LNCaP clone FGC (cell line): Measurements from ENCODE around the gene TNXB.
"Not testable (repeated sequence)": the region's sequence is repeated elsewhere in the genome, so short reads cannot be mapped to it uniquely, and the experiment has no call there.

Experiments
- DNase-seq: peaks from one replicate; pipeline ENCODE4 v3.0.0-alpha.2; 2011; ENCODE audit warnings: low read depth
- H3K4me3 ChIP-seq: 2 replicates; pipeline ENCODE4 v1.5.1; 2011; ENCODE audit warnings: mild to moderate bottlenecking, low read depth, low read length, control low read depth

The TNXB gene

DNA sequence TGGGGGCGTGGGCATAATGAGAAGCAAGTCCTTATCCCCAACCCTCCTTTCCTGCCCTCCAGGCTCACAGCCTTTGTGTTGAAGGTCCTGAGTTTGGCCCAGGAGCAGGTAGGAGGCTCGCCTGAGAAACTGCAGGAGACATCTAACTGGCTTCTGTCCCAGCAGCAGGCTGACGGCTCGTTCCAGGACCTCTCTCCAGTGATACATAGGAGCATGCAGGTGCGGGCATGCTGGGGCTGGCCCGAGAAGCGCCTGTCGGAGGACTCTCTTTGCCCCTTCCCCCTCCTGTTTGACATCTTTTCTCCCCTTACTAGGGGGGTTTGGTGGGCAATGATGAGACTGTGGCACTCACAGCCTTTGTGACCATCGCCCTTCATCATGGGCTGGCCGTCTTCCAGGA, 80.5 kb downstream of the TNXB start:
- not testable (repeated sequence) for DNase-seq, H3K4me3 ChIP-seq

DNA sequence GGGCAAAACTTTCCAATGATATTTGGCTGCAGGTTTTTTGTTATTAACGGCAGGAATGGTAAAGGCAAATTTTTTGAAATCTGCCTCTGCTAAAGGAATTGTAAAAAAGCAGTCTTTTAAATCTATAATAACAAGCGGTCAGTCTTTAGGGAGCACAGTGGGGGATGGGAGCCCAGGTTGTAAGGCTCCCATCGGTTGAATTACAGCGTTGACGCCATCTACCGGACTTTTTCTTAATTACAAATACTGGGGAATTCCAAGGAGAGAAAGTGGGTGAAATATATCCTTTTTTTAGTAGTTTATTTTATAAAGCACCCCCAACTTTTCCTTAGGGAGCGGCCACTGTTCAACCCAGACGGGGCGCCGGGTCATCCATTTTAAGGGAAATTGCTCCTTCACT, 87.0 kb downstream of the TNXB start:
- H3K4me3 ChIP-seq, DNase-seq: not testable (repeated sequence)

DNA sequence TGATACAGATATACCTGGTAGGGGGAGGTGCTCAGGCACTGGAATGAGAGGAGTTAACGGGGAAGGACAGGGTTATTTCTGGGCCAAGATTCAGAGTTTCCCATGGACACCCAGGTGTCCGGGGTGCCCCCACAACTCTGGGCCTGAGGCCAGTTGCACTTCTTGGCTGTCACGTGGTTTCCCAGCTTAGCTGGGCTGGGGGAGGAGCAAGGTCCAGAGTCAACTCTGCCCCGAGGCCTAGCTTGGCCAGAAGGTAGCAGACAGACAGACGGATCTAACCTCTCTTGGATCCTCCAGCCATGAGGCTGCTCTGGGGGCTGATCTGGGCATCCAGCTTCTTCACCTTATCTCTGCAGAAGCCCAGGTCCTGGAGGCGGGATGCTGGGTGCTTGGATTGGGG, 94.6 kb downstream of the TNXB start, which contains the start of gene C4B:
TSS of gene C4B (plus strand) at position 249 of the 400 bp plus-strand sequence. CDS start at position 300, 51 bp downstream.
- not testable (repeated sequence) for H3K4me3 ChIP-seq, DNase-seq

DNA sequence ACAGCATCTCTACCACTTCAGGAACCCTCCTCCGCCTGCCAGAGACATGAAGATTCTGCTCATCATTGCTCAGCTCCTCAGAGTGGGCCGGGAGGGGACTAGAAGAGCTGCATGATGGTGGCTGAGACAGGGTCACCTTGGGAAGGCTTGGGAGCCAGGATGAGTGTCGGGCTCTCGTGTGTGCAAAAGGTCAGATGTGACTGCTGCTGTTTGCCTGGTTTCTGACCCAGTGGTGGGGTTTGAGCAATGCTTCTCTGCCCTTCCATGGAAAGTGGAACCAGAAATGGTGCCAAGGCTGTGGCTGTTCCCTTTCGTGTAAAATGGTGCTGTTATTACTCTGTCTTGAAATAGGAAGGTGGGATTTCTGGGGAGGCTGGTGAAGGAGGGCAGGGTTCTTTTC, 95.4 kb downstream of the TNXB start:
- not testable (repeated sequence) for DNase-seq, H3K4me3 ChIP-seq

DNA sequence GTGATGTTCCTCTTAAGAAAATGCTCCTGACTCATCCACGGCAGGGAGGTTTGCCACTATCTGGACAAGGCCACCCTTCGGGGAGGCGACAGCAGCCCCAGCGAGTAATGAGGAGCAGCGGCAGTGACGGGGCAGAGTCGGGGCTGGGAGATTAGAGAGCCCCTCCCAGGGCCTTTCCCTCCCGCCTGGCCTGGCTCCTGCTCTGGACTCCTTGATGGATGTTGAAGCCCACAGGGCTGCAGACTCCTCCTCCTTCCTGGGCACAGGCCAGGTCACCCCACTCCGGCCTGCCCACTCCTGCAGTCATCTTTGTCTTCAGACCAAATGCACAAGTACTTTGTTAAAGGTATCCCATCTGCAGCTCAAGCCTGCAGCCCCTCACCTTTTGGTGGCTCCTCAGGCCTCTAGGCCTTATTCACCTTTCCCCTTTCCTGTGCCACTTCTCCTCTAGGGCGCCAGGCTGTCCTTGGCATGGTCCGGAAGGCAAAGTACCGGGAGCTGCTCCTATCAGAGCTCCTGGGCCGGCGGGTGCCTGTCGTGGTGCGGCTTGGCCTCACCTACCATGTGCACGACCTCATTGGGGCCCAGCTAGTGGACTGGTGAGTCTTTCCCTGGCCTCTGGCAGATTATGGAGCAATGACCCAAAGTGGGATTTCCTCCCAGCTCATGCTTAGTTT, 96.1 kb downstream of the TNXB start:
- H3K4me3 ChIP-seq, DNase-seq: not testable (repeated sequence)

DNA sequence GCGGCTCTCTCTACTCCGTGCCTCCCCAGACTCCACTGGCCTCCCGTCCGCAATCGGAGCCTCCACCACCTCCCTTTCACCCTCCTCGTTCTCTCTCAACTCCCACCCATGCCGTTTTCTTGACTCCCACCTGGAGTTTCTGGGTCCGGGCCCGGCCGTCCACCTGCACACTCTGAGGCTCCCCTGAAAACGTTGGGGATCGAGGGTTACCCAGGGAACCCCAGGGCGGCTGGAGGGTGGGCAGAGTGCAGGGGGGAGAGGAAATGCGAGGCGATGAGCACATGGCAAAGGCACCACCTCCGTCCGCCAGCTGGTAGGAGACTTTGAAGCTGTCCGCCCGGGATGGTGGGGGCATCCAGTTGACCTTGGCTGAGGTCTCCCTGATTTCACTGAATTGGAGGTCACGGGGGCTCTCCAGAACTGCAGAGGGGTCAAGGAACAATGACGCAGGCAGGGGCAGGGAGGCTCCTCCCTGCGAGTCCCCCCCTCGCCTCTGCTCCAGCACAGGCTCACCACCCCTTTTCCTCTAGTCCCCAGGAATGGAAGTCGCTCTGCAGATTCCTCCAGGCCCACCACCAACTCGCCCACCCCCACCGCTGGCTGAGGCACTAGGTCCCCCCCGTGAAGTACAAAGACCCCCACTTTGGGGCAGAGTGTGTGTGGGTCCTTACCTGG, 98.1 kb downstream of the TNXB start:
- not testable (repeated sequence) for DNase-seq, H3K4me3 ChIP-seq

DNA sequence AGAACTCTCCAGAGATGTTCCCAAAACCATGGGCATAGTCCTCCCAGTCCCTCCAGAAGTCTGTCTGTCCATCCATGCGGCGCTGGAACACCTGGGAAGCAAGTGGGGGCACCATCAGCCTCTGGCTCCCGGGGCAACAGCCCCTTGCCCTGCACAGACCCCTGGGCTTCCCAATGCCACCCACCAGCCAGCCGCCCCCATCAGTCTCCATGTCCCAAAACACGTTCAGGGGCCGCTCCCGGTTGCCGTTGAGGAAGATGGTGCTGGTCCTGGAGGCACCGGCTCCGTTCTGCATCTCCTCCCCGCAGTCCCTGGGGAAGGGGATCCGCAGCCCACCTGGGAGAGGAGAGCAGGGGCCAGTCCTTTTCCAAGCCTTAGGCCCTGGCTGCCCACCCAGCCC, 99.6 kb downstream of the TNXB start:
- not testable (repeated sequence) for DNase-seq, H3K4me3 ChIP-seq

DNA sequence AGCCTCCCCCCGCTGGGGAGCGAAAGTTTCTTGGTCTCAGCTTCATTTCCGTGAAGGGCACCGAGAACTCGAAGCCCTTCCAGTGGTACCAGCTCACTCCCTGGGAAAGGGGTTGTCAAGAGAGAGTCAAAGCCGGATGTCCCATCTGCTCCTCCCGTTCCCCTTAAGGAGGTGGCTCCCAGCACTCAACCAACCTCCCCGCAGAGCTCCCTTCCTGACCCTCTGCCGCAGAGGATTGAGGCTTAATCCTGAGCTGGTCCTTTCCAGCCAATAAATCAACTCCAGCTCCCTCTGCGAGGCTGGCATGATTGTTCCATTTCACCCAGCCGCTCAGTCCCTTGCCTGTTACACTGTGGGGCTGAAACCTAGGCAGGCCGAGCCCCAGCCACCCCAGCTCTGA, 100.5 kb downstream of the TNXB start:
- H3K4me3 ChIP-seq, DNase-seq: not testable (repeated sequence)

DNA sequence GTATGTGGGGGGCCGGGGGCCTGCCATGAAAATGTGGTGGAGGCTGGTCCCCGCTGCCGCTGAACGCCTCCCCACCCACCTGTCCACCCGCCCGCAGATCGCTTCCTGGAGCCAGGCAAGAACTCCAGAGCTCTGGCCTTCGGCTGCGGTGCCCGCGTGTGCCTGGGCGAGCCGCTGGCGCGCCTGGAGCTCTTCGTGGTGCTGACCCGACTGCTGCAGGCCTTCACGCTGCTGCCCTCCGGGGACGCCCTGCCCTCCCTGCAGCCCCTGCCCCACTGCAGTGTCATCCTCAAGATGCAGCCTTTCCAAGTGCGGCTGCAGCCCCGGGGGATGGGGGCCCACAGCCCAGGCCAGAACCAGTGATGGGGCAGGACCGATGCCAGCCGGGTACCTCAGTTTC, 101.1 kb downstream of the TNXB start:
- DNase-seq, H3K4me3 ChIP-seq: not testable (repeated sequence)

DNA sequence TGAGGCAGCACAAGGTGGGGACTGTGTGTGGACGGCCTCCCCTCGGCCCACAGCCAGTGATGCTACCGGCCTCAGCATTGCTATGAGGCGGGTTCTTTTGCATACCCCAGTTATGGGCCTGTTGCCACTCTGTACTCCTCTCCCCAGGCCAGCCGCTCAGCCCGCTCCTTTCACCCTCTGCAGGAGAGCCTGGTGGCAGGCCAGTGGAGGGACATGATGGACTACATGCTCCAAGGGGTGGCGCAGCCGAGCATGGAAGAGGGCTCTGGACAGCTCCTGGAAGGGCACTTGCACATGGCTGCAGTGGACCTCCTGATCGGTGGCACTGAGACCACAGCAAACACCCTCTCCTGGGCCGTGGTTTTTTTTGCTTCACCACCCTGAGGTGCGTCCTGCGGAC, 102.1 kb downstream of the TNXB start:
- H3K4me3 ChIP-seq, DNase-seq: not testable (repeated sequence)

DNA sequence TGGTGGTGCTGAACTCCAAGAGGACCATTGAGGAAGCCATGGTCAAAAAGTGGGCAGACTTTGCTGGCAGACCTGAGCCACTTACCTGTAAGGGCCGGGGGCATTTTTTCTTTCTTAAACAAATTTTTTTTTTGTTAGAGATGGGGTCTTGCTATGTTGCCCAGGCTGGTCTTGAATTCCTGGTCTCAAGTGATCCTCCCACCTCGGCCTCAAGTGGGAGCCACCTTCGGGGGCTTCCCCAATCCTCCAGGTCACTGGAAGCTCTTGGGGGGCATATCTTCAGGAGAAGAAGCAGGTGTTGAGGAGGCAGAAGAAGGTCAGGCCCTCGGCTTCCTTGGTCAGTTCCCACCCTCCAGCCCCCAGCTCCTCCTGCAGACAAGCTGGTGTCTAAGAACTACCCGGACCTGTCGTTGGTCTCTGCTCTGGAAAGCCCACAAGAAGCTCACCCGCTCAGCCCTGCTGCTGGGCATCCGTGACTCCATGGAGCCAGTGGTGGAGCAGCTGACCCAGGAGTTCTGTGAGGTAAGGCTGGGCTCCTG, 103.1 kb downstream of the TNXB start:
- H3K4me3 ChIP-seq, DNase-seq: not testable (repeated sequence)

DNA sequence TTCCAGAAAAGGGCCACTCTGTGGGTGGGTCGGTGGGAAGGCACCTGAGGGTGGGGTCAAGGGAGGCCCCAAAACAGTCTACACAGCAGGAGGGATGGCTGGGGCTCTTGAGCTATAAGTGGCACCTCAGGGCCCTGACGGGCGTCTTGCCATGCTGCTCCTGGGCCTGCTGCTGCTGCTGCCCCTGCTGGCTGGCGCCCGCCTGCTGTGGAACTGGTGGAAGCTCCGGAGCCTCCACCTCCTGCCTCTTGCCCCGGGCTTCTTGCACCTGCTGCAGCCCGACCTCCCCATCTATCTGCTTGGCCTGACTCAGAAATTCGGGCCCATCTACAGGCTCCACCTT, 103.6 kb downstream of the TNXB start:
- DNase-seq, H3K4me3 ChIP-seq: not testable (repeated sequence)

DNA sequence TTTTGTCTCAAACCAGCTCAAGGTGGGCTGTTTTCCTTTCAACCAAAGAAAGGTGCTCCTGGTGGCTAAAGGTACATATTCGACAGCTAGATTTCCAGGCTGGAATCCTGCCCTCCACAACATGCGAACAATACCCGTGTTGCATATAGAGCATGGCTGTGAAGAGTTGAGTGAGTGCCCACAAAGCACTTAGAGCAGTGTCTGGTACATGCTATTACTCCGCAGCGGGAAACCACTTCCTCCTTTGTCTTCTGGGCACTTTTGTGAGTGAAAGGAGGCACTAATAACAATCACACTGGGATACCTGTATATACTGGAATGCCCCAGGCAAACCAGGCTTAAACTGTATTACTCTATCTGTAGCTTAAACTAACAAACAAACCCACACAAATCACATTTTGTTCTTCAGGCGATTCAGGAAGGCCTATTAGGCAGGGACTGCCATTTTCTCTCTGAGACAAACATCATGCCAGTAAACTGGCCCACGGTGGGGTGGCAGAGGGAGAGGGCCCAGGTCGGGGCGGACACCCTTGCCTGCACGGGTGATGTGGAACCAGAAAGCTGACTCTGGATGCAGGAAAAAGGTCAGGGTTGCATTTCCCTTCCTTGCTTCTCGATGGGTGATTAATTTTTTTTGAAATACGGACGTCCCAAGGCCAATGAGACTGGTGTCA, 104.1 kb downstream of the TNXB start:
- not testable (repeated sequence) for DNase-seq, H3K4me3 ChIP-seq

DNA sequence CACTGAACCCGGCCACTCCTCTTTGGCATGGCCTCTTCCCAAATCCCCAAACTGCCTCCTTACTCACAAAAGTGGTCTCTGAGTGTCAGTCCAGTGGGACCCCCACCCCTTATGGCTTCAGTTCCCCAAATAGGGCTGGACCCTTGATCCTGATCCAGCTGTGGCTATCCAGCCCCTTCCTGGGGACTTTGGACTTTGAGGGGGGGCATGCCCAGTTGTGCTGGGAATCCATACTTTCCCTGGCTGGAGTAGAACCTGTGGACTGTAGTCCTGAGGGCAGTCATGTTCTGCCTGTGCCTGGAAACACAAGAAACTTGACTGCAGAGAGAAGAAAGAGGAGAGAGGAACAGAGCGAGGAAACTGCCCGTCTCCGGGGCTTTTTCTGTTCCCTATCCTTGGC, 104.7 kb downstream of the TNXB start:
- not testable (repeated sequence) for H3K4me3 ChIP-seq, DNase-seq

DNA sequence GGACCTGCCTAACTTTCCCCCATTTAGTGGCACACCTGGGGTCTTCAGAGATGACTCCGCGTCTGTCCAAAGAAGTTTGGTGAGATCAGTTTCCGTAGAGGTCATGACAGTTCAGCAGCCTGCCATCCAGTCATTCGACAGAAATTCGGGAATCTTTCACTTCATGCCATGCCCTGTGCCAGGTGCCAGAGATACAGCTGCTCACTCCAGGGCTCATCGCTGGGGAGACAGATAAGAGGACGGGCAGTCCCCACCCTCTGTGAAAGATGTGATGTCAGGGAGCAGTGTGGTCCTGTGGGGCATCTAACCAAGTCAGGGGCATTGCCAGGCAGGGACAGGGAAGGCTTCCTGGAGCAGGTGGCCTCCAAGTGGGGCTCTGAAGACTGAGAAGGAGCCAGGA, 105.8 kb downstream of the TNXB start:
- H3K4me3 ChIP-seq, DNase-seq: not testable (repeated sequence)

DNA sequence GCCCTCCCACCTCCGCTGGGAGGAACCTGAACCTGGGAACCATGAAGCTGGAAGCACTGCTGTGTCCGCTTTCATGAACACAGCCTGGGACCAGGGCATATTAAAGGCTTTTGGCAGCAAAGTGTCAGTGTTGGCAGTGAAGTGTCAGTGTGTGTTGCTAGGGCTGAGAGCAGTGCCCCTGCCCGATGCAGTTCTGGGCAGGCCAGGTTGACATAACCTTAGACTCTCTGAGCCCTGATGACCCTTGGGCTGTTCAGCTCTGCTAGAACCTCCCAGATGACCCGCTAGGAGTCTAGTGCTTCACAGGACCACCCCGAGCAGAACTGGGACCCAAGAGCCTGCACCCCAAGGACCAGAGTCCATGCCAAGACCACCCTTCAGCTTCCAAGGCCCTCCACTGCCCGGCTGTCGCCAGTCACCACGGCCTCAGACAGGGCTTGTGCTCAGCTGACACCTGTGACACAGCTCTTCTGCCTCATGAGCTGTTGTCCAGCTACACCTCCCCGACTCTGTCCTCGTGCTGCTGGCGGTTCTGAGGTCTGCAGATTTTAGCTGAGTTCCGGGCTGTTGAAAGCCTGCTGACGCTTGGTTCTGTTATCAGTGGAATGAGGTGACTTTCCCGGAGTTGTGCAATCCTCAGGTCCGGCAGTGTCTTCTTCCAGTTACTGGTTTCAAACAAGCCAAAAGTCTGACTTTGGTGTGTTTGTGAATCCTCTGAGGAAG, 106.4 kb downstream of the TNXB start:
- not testable (repeated sequence) for DNase-seq, H3K4me3 ChIP-seq

DNA sequence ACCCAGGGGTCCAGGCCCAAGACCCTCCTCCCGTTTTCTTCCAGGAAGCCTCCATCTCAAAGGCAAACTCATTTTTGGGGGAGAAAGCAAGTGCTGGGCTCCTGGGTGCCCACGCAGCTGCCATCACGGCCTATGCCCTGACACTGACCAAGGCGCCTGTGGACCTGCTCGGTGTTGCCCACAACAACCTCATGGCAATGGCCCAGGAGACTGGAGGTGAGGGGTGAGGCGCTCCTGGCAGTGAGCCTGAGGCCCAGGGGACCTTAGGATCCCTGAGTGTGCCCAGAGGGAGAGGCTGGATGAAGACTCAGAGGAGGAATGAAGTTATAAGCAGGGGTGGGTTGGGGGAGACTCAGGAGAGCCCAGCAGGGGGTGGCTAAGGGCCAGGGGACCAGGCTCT, 112.8 kb downstream of the TNXB start:
- not testable (repeated sequence) for H3K4me3 ChIP-seq, DNase-seq

DNA sequence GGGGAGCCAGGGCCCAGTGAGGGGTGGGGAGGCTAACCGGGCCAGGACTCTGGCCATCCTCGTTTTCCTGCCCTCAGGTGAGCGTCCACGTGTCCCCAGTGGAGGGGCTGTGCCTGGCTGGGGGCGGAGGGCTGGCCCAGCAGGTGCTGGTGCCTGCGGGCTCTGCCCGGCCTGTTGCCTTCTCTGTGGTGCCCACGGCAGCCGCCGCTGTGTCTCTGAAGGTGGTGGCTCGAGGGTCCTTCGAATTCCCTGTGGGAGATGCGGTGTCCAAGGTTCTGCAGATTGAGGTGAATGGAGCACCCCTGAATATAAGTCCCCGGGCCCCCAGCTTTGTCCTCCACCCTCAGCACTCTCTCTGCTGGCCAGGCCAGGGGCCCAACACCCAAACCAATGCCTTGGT, 114.7 kb downstream of the TNXB start:
- DNase-seq, H3K4me3 ChIP-seq: not testable (repeated sequence)
